NCI-H774 (cell line): ENCODE results near the gene SETX.

Source experiments
- DNase-seq: peaks from one replicate; lab custom pipeline; 2025; lab: John Stamatoyannopoulos, UW

Gene SETX

GRCh38 chr9:132283165-132283564 is 71.6 kb downstream of the SETX start:
- no peak for DNase-seq

- DNase-seq = no peak
Measured at GRCh38 chr9:132274861-132275260, 79.9 kb downstream of the SETX start.

GRCh38 chr9:132269704-132270516 is 84.9 kb downstream of the SETX start:
- DNase-seq = peak; percentile 30

DNA sequence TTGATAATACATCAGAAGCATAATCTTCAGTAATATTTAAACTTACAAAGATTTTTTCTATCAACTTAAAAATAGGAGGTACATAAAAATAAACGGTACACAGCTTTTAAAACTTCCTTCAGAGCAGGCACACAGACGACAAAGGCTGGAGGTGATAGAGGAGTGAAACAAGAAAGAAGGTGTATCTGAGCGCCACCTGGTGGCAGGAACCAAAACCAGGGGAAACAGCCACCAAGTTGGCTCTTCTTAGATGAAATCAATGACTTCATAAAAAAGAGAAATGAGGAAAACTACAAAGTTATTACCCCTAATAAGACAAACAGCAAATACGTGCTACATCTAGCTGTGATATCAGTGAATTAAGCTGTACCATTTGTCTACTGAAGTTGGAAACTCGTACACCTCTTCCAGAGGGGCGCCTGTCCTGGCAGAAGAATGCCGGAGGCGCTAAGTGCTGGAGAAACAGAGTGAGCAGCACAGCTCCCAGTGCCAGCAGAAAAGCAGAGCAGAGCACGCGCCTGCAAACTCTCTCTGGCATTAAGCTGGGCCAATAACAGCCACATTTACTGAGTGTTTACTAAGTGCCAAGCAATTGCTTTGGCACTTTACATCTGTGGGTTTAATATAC is 85.9 kb downstream of the SETX start:
- DNase-seq = peak; percentile 64

DNA sequence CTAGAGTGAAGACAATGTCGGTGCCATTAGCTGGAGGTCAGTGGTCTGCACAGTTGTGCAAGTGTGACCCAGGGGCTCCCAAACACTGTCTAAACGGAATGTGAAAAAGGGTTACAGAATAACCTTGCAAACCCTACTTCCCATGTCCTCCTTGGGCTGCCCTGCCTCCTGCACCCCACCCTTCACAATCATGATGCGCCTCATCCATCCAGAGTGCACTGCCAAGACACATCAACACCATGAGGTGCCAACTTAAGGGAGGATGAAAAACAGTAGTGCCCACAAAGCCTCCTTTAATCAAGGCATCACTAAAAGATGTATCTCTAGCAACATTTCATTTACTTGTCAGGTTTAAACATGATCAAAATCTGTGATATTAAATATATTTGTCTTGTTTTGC is 87.1 kb downstream of the SETX start:
- DNase-seq = no peak

- no peak for DNase-seq
Measured at GRCh38 chr9:132266017-132266416, 88.8 kb downstream of the SETX start.

DNA sequence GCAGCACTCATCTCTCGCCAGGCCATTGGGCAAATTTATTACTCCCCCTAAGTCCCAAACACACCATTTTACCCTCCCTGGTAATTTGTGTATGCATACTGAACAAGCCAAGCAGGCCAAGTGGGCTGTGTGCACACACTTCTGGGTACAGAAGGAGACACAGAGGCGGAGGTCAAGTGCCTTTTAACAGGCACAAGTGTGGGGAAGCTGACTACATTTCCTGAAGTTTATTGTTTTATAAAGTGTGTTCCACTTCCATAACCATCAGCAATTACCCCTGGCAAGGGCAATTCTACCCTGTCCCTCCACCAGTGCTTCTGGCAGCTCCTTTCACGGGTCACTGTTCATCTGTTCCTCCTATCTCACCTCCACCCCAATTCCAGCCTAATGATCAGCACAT is 93.9 kb downstream of the SETX start:
- DNase-seq = no peak

DNA sequence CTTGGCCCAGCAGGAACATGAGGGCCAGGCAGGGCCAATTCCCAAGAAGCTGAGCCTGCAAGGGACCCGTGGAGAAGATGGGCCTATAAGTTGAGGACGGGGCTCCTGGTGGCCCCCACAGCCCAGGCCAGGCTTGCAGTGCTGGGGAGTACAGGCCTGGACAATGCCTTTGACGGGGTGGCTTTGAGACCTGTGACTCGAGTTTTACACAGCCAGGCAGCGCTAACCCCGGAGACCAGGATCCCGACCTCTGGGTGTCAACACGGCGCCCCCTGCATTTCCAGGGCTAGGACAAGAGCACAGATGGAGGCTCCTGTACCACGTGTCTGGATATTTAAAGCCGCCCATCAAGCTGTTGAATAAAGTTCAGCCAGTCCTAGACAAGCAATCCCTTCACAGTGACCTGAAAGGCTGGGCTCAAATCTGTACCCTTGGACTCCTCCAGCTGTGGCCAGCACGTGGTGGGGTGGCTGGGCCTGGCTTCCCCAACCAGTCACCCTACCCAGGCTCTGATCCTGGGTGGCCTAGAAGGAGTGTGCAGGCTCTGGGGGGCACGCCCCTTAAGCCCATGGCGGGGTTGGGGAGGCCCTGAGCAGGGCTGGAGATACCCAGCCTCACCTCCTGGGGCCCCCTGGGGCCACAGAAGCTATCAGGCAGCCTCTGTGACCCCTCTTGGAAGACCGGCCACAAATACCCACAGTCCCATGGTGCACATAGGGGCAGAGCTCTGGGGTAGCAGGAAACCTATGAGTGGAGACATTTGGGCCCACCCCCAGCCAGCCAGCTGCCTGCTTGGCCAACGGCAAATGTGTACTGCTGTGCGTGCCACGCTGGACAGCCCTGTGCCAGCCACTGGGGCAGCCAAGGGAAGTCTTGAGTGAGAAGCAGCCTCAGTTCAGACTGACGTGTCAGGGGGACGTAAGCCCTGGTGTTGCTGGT is 104.2 kb downstream of the SETX start:
- no peak for DNase-seq

- DNase-seq = no peak
Measured at GRCh38 chr9:132249690-132250089, 105.1 kb downstream of the SETX start.

DNA sequence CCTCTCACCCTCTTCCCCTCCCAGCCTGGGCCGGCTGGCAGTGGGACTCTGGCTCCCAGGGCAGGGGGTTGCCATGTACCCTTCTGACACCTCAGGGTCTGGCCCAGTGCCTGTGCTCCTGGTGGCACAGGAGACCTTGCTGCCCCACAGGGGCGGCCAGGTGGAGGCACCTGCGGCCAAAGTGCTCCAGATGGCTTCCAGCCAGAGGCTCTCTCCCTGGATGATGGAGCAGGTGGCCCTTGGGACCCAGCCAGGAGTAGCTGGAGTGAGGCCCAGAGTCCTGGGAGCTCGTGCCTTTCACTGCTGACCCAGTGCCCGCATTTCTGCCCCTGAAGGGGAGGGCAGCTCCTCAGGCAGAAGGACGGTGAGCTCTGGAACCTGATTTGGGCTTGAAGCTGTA is 105.7 kb downstream of the SETX start:
- DNase-seq = peak; percentile 90

GRCh38 chr9:132247942-132248341 is 106.8 kb downstream of the SETX start:
- DNase-seq = no peak

- DNase-seq = no peak
Measured at GRCh38 chr9:132245465-132245864, 109.3 kb downstream of the SETX start.

- DNase-seq = no peak
Measured at GRCh38 chr9:132244582-132245455, 110.0 kb downstream of the SETX start.

DNA sequence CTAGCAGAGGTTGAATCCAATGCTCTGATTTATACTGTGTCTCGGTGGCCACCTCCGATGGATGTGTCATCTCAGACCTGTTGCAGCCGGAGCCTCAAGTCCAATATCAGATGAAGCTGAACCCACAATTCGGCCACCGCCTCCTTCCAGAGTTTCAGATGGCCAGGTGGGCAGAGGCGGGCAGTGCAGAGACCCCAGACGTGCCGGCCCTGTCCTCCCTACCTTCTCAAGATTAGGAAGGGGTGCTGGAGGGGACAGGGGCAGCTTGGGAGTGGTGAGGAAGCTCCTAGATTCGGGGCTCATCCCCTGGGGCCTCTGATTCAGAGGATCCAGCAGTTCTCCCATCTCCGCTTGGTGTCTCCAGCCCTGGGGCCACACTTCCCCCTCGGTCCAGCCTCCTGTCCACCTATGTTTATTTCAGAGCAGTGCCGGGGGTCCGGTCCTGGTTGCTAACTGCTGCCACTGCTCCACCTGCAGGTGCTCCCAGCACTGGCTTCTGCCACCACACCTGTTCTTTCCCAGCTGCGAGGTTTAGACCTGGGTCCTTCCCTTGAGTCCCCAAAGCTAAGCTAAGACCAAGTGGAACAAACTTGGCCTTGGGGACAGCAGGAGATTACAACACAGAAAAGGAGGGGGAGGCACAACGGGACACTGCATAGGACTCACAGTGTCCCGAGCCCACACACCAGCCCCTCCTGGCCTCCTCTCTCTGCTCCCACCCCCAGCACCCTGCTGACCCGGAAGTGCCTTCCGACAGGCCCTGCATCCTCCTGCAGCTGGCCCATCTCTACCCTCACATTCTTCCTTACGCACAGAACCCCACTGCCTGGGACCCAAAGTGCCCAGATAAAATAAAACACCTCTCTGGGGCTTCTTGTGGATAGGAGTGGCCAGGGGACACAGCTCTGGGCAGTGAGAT is 111.4 kb downstream of the SETX start:
- DNase-seq = no peak

DNA sequence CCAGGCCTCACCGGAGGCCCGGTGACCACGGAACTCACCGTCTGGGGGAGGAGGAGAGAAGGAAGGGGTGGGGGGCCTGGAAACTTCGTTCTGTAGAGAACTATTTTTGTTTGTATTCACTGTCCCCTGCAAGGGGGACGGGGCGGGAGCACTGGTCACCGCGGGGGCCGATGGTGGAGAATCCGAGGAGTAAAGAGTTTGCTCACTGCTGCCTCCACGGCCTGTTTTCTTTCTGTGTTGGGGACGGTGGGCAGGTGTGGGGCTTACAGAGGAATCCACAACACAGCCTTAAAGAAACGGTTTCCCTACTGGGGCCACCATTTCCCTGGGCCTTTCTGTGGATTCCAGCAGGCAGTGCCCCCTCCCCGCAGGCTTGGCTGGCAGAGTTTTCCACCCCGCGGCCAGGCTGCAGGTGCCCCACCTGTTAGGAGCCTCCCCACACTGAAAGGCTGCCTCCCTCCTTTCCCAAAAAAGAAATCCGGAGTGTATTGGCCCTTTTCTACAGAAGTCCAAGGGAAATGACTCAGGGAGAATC is 112.1 kb downstream of the SETX start:
- no peak for DNase-seq

DNA sequence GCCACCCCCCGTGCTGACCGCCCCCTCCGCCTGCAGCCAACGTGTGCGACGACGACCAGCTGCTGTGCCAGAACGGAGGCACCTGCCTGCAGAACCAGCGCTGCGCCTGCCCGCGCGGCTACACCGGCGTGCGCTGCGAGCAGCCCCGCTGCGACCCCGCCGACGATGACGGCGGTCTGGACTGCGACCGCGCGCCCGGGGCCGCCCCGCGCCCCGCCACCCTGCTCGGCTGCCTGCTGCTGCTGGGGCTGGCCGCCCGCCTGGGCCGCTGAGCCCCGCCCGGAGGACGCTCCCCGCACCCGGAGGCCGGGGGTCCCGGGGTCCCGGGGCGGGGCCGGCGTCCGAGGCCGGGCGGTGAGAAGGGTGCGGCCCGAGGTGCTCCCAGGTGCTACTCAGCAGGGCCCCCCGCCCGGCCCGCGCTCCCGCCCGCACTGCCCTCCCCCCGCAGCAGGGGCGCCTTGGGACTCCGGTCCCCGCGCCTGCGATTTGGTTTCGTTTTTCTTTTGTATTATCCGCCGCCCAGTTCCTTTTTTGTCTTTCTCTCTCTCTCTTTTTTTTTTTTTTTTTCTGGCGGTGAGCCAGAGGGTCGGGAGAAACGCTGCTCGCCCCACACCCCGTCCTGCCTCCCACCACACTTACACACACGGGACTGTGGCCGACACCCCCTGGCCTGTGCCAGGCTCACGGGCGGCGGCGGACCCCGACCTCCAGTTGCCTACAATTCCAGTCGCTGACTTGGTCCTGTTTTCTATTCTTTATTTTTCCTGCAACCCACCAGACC is 112.8 kb downstream of the SETX start:
- DNase-seq = peak; percentile 46

DNA sequence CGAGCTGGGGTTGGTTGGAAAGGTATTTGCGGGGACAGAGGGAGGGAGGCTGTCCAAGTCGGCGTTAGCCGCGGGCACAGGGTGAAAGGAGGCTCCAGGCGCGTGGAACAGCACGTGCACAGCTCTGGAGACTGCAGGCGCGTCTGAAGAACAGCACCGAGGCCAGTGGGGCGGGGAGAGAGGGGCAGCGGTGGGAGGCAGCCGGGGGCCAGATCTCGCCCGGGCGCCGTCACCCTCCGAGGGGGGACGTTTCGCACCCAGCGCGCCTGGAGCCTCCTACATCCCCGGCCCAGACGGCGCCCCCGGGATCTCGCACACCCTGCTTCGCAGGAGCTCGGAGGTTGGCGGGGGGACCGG is 113.3 kb downstream of the SETX start:
- DNase-seq = no peak

GRCh38 chr9:132240841-132241482 is 113.8 kb downstream of the SETX start:
- peak; percentile 99 for DNase-seq
